Heart right ventricle (tissue), 16 donors: ENCODE data around the gene ZBTB48. TPM values are rescaled to one million over a fixed set of nuclear protein-coding genes. Genes with fewer than 3 reads are reported as not detected.
A peak's percentile ranks its signal among the peaks of the same experiment; 100 is the strongest.

Experiments used
- ATAC-seq, 8 donors: fragments of 200-7000 bp; cut with Tn5 transposase; one replicate each; pipeline ENCODE4 v1.9.1; 2020; ENCODE audit warnings: mild to moderate bottlenecking in 8 of 8, moderate library complexity in 8 of 8, moderate number of reproducible peaks in 1 of 8
- DNase-seq, 2 donors: peaks; one replicate each; pipeline ENCODE4 v3.0.0-alpha.2; 2020
- H3K27ac ChIP-seq, 10 donors: fragments of 200-600 bp; sonication (generic) in 2 of 10; one replicate each; pipeline versions ENCODE4 v1.5.0 to v1.8.0; 2020 to 2022; ENCODE audit warnings: mild to moderate bottlenecking in 3 of 10
- H3K27me3 ChIP-seq, 7 donors: fragments of 200-600 bp; one replicate each; pipeline ENCODE4 v1.8.0; 2021 to 2022; ENCODE audit warnings: mild to moderate bottlenecking in 2 of 7
- H3K36me3 ChIP-seq, 9 donors: fragments of 200-600 bp; sonication (generic) in 1 of 9; one replicate each; pipeline versions ENCODE4 v1.5.0 to v1.8.0; 2020 to 2022; ENCODE audit warnings: mild to moderate bottlenecking in 2 of 9
- H3K4me1 ChIP-seq, 9 donors: fragments of 200-600 bp; sonication (generic) in 1 of 9; one replicate each; pipeline versions ENCODE4 v1.5.0 to v1.8.0; 2020 to 2022; ENCODE audit warnings: mild to moderate bottlenecking in 4 of 9
- H3K4me3 ChIP-seq, 10 donors: fragments of 200-600 bp; sonication (generic) in 2 of 10; one replicate each; pipeline versions ENCODE4 v1.5.0 to v1.8.0; 2020 to 2022; ENCODE audit warnings: mild to moderate bottlenecking in 7 of 10, moderate library complexity in 2 of 10
- H3K9me3 ChIP-seq, 11 donors: fragments of 200-600 bp in 10 of 11; sonication (generic) in 2 of 11; one replicate each; pipeline versions ENCODE4 v1.5.0 to v1.8.0; 2013 to 2022; ENCODE audit warnings: mild to moderate bottlenecking in 2 of 11, control low read depth in 1 of 11, moderate library complexity in 1 of 11
- CTCF ChIP-seq, 9 donors: fragments of 200-600 bp; sonication (generic) in 2 of 9; IDR thresholded peaks; one replicate each; pipeline versions ENCODE4 v1.5.0 to v1.8.0; 2021 to 2022; ENCODE audit warnings: antibody characterized with exemption in 9 of 9, mild to moderate bottlenecking in 5 of 9, moderate library complexity in 1 of 9
- WGBS, 2 donors: extraction: QIAGEN DNeasy Blood & Tissue Kit; methylation state at CpG; one replicate each; pipeline ENCODE4 v1.1.7; 2013; ENCODE audit warnings: inconsistent platforms in 1 of 2; 5-methylcytosine and 5-hydroxymethylcytosine counted together
- intact Hi-C, 10 donors: fragments of 100-400 bp; cut with DNase I; formaldehyde crosslinking; loops; one replicate each; pipeline versions ENCODE4 v1.11.1 to v1.14.2; 2022
- polyA plus RNA-seq, 2 donors: library from polyadenylated mRNA; stranded (reverse); fragments of 200-250 nt; gene quantifications; one replicate each; pipeline ENCODE4 v1.2.3, GENCODE V29; 2013
- total RNA-seq, 10 donors: library from RNA; stranded (reverse); fragmentation: NEBNext Ultra II Directional in 3 of 10; extraction: Animal tissue kit (Norgen Biotek cat#: 25700) in 3 of 10; gene quantifications; one replicate each; pipeline versions ENCODE4 v1.2.1 to v1.2.4, GENCODE V29; 2021 to 2023
- donor health status: Arrhythmogenic right ventricular cardiomyopathy.
- donor health status: ischemic (EF 13 %, LVEDD 7.1; RV severe dilation, severe dysfunction).
- donor health status: healthy with polysubstance abuse.
- donor health status: DM: no; HTN: yes; CAD: no.
- donor health status: DM: no; HTN: no; CAD: no.
- donor health status: ischemic (EF 25% LVEDD 6.9; RV normal size, moderate dysfunction).
- donor health status: ischemic (EF 25% LVEDD 5.7; RV mildly dilated, moderate dysfunction).
- donor health status: healthy.
- donor health status: DM: yes; HTN: yes; CAD: no.
- donor health status: Ischemic cardiomyopathy.
- donor health status: ischemic (EF 35%, LVEDD 5.7; RV mildly dilated, moderate dysfunction).
- donor health status: nonischemic (EF 11% LVEDD 7.7; RV severe dilation, severe dysfunction).
- donor health status: DM: yes; HTN: yes; CAD: no.
- donor health status: PGD.
- donor health status: ischemic (EF 29% LVEDD 5.4; RV normal size, mild dysfunction).
- donor health status: nonischemic (EF 23%, LVEDD 6.1; RV moderate dilation, normal function).

Gene ZBTB48
- total and polyA plus RNA-seq, 12 donors, result 7.3 to 41.5 (median 12.4) TPM

DNA sequence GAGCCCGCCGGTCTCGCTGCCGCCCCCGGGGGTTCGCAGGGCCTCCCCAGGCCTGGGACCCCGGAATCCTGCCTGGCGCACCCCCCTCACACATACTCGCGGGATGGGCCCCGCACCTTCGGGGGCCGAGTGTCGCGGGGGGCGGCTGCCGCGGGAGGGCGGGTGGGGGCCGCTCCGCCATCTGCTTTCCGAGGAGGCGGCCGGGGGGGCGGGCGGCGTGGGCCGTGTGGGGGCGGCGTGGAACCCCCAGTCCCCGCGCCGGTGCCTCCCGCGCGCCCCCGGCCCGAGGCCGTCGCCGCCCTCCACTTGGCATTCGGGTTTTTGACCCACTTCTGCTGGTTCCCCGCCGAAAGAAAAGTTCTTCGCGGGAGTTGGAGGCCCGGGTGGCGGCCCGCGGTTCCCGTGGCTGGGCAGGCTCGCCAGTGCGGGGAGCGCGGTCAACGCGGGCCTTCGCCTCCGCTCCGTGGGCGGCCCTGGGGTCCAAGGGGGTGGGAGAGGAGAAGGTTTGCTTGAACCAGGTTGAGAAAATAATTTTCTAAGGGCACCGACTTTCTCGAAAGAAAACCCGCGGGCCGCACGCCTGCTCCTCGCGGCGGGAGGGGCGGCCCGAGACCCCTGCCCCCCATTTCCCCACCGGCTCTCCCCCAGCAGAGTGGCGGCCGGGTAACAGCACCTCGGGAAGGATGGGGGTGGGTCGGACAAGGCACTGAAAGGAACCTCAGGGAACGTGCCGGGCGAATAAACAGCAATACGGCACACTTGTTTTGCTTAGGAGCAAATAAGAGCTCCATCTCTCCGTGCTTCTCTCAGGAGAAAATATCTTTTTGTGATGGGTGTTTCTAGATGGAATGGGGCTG lies 35.4 kb downstream of the ZBTB48 start:
- Histone ChIP-seq H3K4me3 (peak overlapping the region; percentile 59 to 100 (median 98)), H3K36me3 (peaks cover 0 to 36% (median 0%) of the 10 kb centered on the region in 9 donors), H3K9me3 (no peaks in the 10 kb centered on the region), H3K27me3 (peaks cover 0 to 7% (median 0%) of the 10 kb centered on the region in 7 donors), H3K4me1 (peaks cover 2 to 43% (median 22%) of the 10 kb centered on the region in 9 donors), H3K27ac (peak overlapping the region; percentile 59 to 99 (median 96))
- intact Hi-C loops, result loop anchor here in 1 of 10 donors (10.0 kb wide), 1 partner anchor 170 kb away; the partner anchor contains the start of gene CAMTA1
- no peak for TF ChIP-seq CTCF (IDR thresholded peaks at IDR 0.05)
- WGBS, 2 donors, result 2% methylated on average over 55 to 82 of the region's 82 CpGs
- no peak for ATAC-seq
- DNase-seq, result peak in 1 of 2 donors; percentile 29

DNA sequence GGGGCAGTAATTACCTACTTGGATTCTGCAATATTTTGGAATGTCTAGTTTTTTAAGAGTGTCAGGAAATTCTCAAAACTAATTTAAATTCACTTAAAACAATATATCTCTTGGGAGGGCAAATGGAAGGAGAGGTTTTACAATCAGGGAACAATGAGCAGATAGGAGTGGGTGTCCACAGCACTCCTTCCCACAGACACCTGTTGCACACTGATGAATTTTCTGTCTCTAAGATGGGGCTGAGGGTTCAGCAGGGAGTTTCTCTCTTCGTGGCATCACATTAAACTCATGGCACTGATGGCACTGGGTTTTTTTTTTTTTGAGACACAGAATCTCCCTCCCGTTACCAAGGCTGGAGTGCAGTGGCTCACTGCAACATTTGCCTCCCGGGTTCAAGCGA lies 39.3 kb downstream of the ZBTB48 start:
- no peak for TF ChIP-seq CTCF (IDR thresholded peaks at IDR 0.05)
- ATAC-seq (no peak), DNase-seq (no peak)
- Histone ChIP-seq H3K27me3 (peaks cover 0 to 7% (median 0%) of the 10 kb centered on the region in 7 donors), H3K36me3 (peaks cover 0 to 74% (median 20%) of the 10 kb centered on the region in 9 donors), H3K9me3 (no peaks in the 10 kb centered on the region), H3K4me1 (peaks cover 0 to 20% (median 7%) of the 10 kb centered on the region in 9 donors), H3K4me3 (no peak overlapping the region), H3K27ac (no peak overlapping the region)
- WGBS, 2 donors, result 93 to 94% methylated on average over 4 of the region's 4 CpGs
- intact Hi-C loops, result loop anchor here in 1 of 10 donors (10.0 kb wide), 1 partner anchor 166 kb away; the partner anchor contains the start of gene CAMTA1

- Histone ChIP-seq H3K9me3 (no peaks in the 10 kb centered on the region), H3K4me1 (peaks cover 8 to 23% (median 16%) of the 10 kb centered on the region in 9 donors), H3K36me3 (peaks cover 0 to 75% (median 20%) of the 10 kb centered on the region in 9 donors), H3K27me3 (no peaks in the 10 kb centered on the region), H3K4me3 (no peak overlapping the region), H3K27ac (no peak overlapping the region)
- WGBS, 2 donors, result 90 to 92% methylated on average over 41 of the region's 41 CpGs
- no peak for DNase-seq
- ATAC-seq, result peak in 1 of 8 donors; percentile 27
- no peak for TF ChIP-seq CTCF (IDR thresholded peaks at IDR 0.05)
- intact Hi-C loops, result no loop called here
Measured at GRCh38 chr1:6621429-6622391, 41.9 kb downstream of the ZBTB48 start.
